GM23338 (cell line): Measurements from ENCODE around the gene EXOC4. TPM values are rescaled to one million over a fixed set of nuclear protein-coding genes. Genes with fewer than 3 reads are reported as not detected.

ENCODE experiments used
- ATAC-seq: fragments of 200-7000 bp; cut with Tn5 transposase; 3 replicates; pipeline ENCODE4 v1.9.1; 2020
- DNase-seq: peaks from one replicate; pipeline ENCODE4 v3.0.0-alpha.2; 2015; ENCODE audit warnings: low spot score
- H2AFZ ChIP-seq: fragments of 200-600 bp; sonication (generic); 2 replicates; pipeline ENCODE4 v1.8.0; 2016; ENCODE audit warnings: antibody characterized with exemption, mild to moderate bottlenecking, moderate library complexity
- H3F3A ChIP-seq: fragments of 200-600 bp; sonication (generic); replicated peaks from 2 replicates; pipeline ENCODE4 v1.8.0; 2017; ENCODE audit warnings: antibody characterized with exemption, mixed run types, low read depth
- H3K27ac ChIP-seq: fragments of 200-600 bp; sonication (generic); 2 replicates; pipeline ENCODE4 v1.6.1; 2016; ENCODE audit warnings: low read depth
- H3K27me3 ChIP-seq: fragments of 200-600 bp; sonication (generic); 2 replicates; pipeline ENCODE4 v1.8.0; 2016; ENCODE audit warnings: mild to moderate bottlenecking, mixed run types, moderate library complexity; ENCODE audit not compliant: insufficient read depth
- H3K36me3 ChIP-seq: fragments of 200-600 bp; sonication (generic); 2 replicates; pipeline ENCODE4 v1.8.0; 2016; ENCODE audit warnings: mild to moderate bottlenecking; ENCODE audit not compliant: insufficient read depth
- H3K4me1 ChIP-seq: fragments of 200-600 bp; sonication (generic); 2 replicates; pipeline ENCODE4 v1.8.0; 2016; ENCODE audit warnings: mild to moderate bottlenecking, moderate library complexity; ENCODE audit not compliant: insufficient read depth
- H3K4me2 ChIP-seq: fragments of 200-600 bp; sonication (generic); 2 replicates; pipeline ENCODE4 v1.7.1; 2017; ENCODE audit warnings: mixed run types
- H3K4me3 ChIP-seq: fragments of 200-600 bp; sonication (generic); 2 replicates; pipeline ENCODE4 v1.6.1; 2016; ENCODE audit warnings: mixed run types
- H3K79me2 ChIP-seq: fragments of 200-600 bp; sonication (generic); replicated peaks from 2 replicates; pipeline ENCODE4 v1.8.0; 2017; ENCODE audit warnings: mild to moderate bottlenecking; ENCODE audit not compliant: insufficient read depth
- H3K9me2 ChIP-seq: fragments of 200-600 bp; sonication (generic); 2 replicates; pipeline ENCODE4 v1.8.0; 2017; ENCODE audit not compliant: insufficient read depth
- H4K20me1 ChIP-seq: fragments of 200-600 bp; sonication (generic); replicated peaks from 2 replicates; pipeline ENCODE4 v1.8.0; 2017; ENCODE audit warnings: mild to moderate bottlenecking; ENCODE audit not compliant: insufficient read depth
- H3K27ac Mint-ChIP-seq: 2 replicates; pipeline ENCODE4 v1.8.0; 2020; ENCODE audit warnings: inconsistent platforms, mild to moderate bottlenecking, moderate library complexity, mixed read lengths
- H3K27me3 Mint-ChIP-seq: 3 replicates; pipeline ENCODE4 v1.8.0; 2022; ENCODE audit warnings: low read depth, mild to moderate bottlenecking, moderate library complexity, mixed read lengths, inconsistent platforms; ENCODE audit not compliant: insufficient read depth, poor library complexity
- H3K36me3 Mint-ChIP-seq: 3 replicates; pipeline ENCODE4 v1.8.0; 2021; ENCODE audit warnings: low read depth, mild to moderate bottlenecking, inconsistent platforms, moderate library complexity, mixed read lengths
- H3K4me1 Mint-ChIP-seq: 3 replicates; pipeline ENCODE4 v1.8.0; 2020; ENCODE audit warnings: mild to moderate bottlenecking, inconsistent platforms, mixed read lengths
- H3K4me3 Mint-ChIP-seq: 3 replicates; pipeline ENCODE4 v1.8.0; 2021; ENCODE audit warnings: moderate library complexity, mild to moderate bottlenecking, inconsistent platforms, mixed read lengths
- H3K9me3 Mint-ChIP-seq: 3 replicates; pipeline ENCODE4 v1.8.0; 2020; ENCODE audit warnings: moderate library complexity, mild to moderate bottlenecking, inconsistent platforms, mixed read lengths
- CREB1 ChIP-seq: fragments of 250-450 bp; sonication (Bioruptor Pico); IDR thresholded peaks from 2 replicates; pipeline ENCODE4 v1.5.0; 2020; ENCODE audit warnings: low read depth, mild to moderate bottlenecking, moderate library complexity
- EZH2phosphoT487 ChIP-seq: fragments of 200-600 bp; sonication (generic); IDR thresholded peaks from one replicate; pipeline ENCODE4 v1.8.1; 2018; ENCODE audit warnings: antibody characterized with exemption; ENCODE audit not compliant: unreplicated experiment
- JUNB ChIP-seq: IDR thresholded peaks from one replicate; pipeline ENCODE4 v1.6.1; 2016; ENCODE audit warnings: antibody characterized with exemption; ENCODE audit not compliant: unreplicated experiment
- NANOG ChIP-seq: IDR thresholded peaks from 2 replicates; pipeline ENCODE4 v1.6.1; 2016; ENCODE audit warnings: antibody characterized with exemption, borderline replicate concordance
- POLR2AphosphoS5 ChIP-seq: IDR thresholded peaks from 2 replicates; pipeline ENCODE4 v1.6.1; 2016; ENCODE audit warnings: antibody characterized with exemption, low read depth
- REST ChIP-seq: IDR thresholded peaks from one replicate; pipeline ENCODE4 v1.6.1; 2018; ENCODE audit warnings: antibody characterized with exemption; ENCODE audit not compliant: unreplicated experiment
- STAT1 ChIP-seq: IDR thresholded peaks from one replicate; pipeline ENCODE4 v1.6.1; 2016; ENCODE audit warnings: antibody characterized with exemption; ENCODE audit not compliant: unreplicated experiment
- ZNF114 ChIP-seq: fragments of 250-450 bp; sonication (Bioruptor Pico); IDR thresholded peaks from 2 replicates; pipeline ENCODE4 v1.5.0; 2020; ENCODE audit warnings: mild to moderate bottlenecking, moderate library complexity
- ZNF462 ChIP-seq: fragments of 250-450 bp; sonication (Bioruptor Pico); IDR thresholded peaks from 2 replicates; pipeline ENCODE4 v1.5.0; 2020; ENCODE audit warnings: mild to moderate bottlenecking, moderate library complexity
- polyA plus RNA-seq: library from polyadenylated mRNA; unstranded; fragments of >200 nt; fragmentation: Nextera tagmentation; extraction: Ambion mirVana; gene quantifications from 2 replicates; pipeline ENCODE4 v1.2.1, GENCODE V29; 2016
- total RNA-seq: library from RNA; depleted of rRNA; stranded (reverse); fragments of >200 nt; shearing (Covaris generic); gene quantifications from 2 replicates; pipeline ENCODE4 v1.2.3, GENCODE V29; 2014

The EXOC4 gene
- total and polyA plus RNA-seq, 2 experiments from 2014 or later, result 37.5 to 52.7 TPM

- ATAC-seq, result no peak
- peaks cover 4% of the 10 kb centered on the region for H3K4me1 ChIP-seq
- no peaks in the 10 kb centered on the region for H3F3A ChIP-seq
- no peak overlapping the region for H3K27ac ChIP-seq
- Mint-ChIP-seq H3K27ac (peak overlapping the region; percentile 74), H3K4me1 (peaks cover 13% of the 10 kb centered on the region), H3K4me3 (no peak overlapping the region), H3K36me3 (no peaks in the 10 kb centered on the region), H3K27me3 (peaks cover 2% of the 10 kb centered on the region), H3K9me3 (no peaks in the 10 kb centered on the region)
- no peaks in the 10 kb centered on the region for H3K79me2 ChIP-seq
- H3K9me2 ChIP-seq, result no peaks in the 10 kb centered on the region; the same call in 1 of the 2 replicates
- no peak for DNase-seq
- H3K36me3 ChIP-seq, result no peaks in the 10 kb centered on the region
- no peaks in the 10 kb centered on the region for H3K27me3 ChIP-seq
- no peak overlapping the region for H3K4me3 ChIP-seq
- no peak overlapping the region for H2AFZ ChIP-seq
- no peak overlapping the region for H3K4me2 ChIP-seq
- no peaks in the 10 kb centered on the region for H4K20me1 ChIP-seq
- TF ChIP-seq NANOG, result no peak
- TF ChIP-seq REST, result no peak
These were observed 474.8 kb downstream of the EXOC4 start for GRCh38 chr7:133727476-133728214.

DNA sequence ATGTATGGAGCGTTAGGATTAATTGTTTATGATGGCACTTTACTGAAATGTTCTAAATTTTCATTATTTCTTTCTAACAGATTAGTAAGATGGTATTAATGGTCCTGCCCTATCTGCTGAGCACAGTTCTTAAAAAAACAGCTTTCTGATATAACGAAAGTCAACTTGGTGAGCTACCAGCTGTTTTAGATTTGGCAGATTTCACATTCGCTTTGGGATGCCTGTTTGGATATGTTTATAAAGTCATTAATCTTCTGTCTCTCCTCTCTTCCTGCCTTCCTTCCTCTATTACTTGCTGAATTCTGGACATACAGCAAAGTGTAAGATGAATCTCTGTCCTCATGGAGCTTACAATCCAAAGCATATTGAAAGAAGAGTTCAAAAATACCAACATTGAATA, 477.5 kb downstream of the EXOC4 start:
- Mint-ChIP-seq H3K4me1 (peaks cover 10% of the 10 kb centered on the region), H3K27me3 (peaks cover 2% of the 10 kb centered on the region), H3K4me3 (no peak overlapping the region), H3K27ac (no peak overlapping the region), H3K36me3 (no peaks in the 10 kb centered on the region), H3K9me3 (no peaks in the 10 kb centered on the region)
- no peak for DNase-seq
- no peak for ATAC-seq
- H3K4me3 ChIP-seq, result no peak overlapping the region
- H3K36me3 ChIP-seq, result no peaks in the 10 kb centered on the region
- no peaks in the 10 kb centered on the region for H3K27me3 ChIP-seq
- no peak overlapping the region for H3K27ac ChIP-seq
- no peaks in the 10 kb centered on the region for H4K20me1 ChIP-seq
- H2AFZ ChIP-seq, result no peak overlapping the region
- H3K4me2 ChIP-seq, result no peak overlapping the region
- TF ChIP-seq ZNF462 (CRISPR knock-in tag) (no peak), ZNF114 (CRISPR knock-in tag) (no peak), POLR2AphosphoS5 (no peak), CREB1 (no peak), JUNB (no peak), STAT1 (no peak), EZH2phosphoT487 (no peak), NANOG (no peak)
- no peaks in the 10 kb centered on the region for H3K79me2 ChIP-seq
- no peaks in the 10 kb centered on the region for H3F3A ChIP-seq
- H3K9me2 ChIP-seq, result no peaks in the 10 kb centered on the region; the same call in 1 of the 2 replicates
- H3K4me1 ChIP-seq, result peaks cover 4% of the 10 kb centered on the region
